KOPT-K1 (cell line): ENCODE data around the gene SMAGP.
"Not testable (repeated sequence)": the region's sequence is repeated elsewhere in the genome, so short reads cannot be mapped to it uniquely, and the experiment has no call there.

Source experiments
- H3K27ac ChIP-seq: fragments of 200-600 bp; sonication (generic); 2 replicates; pipeline ENCODE4 v1.5.1; 2016; ENCODE audit warnings: antibody characterized with exemption, mild to moderate bottlenecking, low read depth, low read length; ENCODE audit not compliant: poor library complexity, severe bottlenecking
- H3K36me3 ChIP-seq: fragments of 200-600 bp; sonication (generic); 2 replicates; pipeline ENCODE4 v1.5.1; 2017; ENCODE audit warnings: antibody characterized with exemption, mild to moderate bottlenecking, low read length, moderate library complexity; ENCODE audit not compliant: insufficient read depth
- H3K9me3 ChIP-seq: fragments of 200-600 bp; sonication (generic); 2 replicates; pipeline ENCODE4 v1.5.1; 2017; ENCODE audit warnings: antibody characterized with exemption, low read length, mild to moderate bottlenecking; ENCODE audit not compliant: insufficient read depth, poor library complexity, severe bottlenecking

Gene SMAGP

DNA sequence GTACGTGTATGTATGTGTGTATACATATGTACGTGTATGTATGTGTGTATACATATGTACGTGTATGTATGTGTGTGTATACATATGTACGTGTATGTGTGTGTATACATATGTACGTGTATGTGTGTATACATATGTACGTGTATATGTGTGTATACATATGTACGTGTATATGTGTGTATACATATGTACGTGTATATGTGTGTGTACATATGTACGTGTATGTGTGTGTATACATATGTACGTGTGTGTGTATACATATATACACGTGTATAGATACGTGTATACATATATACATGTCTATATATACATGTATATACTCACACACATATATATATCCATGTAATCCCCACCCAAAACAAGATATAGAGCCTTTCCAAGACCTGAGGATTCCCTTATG is 50.4 kb downstream of the SMAGP start:
- not testable (repeated sequence) for H3K36me3 ChIP-seq, H3K27ac ChIP-seq, H3K9me3 ChIP-seq

GRCh38 chr12:51219322-51219721 is 50.9 kb downstream of the SMAGP start:
- no peak overlapping the region for H3K27ac ChIP-seq
- H3K9me3 ChIP-seq: no peaks in the 10 kb centered on the region
- no peaks in the 10 kb centered on the region for H3K36me3 ChIP-seq

DNA sequence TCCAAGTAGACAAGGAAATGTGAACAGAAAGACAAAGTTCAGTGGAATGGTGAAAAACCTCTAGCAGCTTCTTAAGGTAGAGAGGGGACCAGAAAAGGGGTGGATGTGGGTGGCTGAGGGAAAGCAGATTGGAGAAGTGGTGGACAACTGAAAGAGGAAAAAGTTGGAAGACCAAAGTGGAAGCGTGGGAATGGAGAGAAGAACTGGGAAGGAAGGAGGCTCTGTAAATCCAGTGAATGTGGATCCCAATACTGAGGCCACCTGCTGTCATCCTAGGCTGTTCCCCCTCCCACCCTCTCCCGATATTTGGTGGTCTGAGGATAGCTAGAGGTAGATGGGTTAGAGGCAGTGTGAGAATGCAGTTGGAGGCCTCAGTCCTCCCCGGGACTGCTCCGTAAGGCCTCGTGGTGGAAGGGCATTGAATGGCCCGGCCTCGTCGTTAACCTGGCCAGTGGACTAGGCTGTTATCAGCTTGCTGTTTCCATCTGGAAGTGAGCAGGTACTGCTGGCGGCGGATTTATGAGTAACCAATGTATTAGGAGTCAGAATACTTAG is 51.5 kb downstream of the SMAGP start:
- Histone ChIP-seq H3K27ac (peak overlapping the region; percentile 63), H3K36me3 (no peaks in the 10 kb centered on the region), H3K9me3 (no peaks in the 10 kb centered on the region)

DNA sequence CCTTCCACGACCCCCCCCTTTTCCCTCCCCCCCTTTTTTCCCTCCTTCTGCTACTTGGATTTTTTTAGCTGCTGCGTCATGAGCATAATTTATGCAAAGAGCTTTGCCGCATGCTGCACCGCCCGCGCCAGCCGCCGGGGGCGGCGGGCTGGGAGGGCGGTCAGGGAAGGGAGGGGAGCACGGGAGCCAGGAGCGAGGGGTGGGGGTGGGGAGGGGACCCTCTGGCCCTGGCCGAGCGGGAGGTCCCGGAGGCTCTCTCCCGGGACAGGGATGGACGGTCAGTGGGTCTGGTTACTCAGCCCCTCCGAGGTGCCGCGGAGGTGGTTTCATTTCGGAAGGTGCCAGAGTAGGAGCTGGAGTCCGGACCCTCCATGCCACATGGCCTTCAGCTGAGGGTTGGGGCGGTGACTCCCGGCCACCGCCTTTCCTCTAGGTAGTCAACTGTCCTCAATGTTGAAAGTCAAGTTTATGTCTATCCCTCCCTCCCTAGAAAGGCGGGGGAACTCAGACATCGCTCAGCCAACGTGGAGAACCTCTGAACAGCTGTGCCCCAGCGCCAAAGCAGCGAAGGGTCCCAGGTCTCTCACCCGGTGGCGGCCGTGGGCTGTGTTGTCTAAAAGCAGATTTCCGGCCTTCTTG is 52.1 kb downstream of the SMAGP start, which contains the start of gene POU6F1:
Gene POU6F1, minus strand, starts transcription at position 95 of the 639 bp plus-strand sequence. CDS start 11,226 bp downstream, outside the sequence.
- Histone ChIP-seq H3K27ac (peak within 1 kb of the TSS; percentile 63), H3K36me3 (no peaks in the 10 kb centered on the region), H3K9me3 (no peaks in the 10 kb centered on the region)

GRCh38 chr12:51217133-51217967 is 52.9 kb downstream of the SMAGP start:
- Histone ChIP-seq H3K36me3 (no peaks in the 10 kb centered on the region), H3K27ac (peak overlapping the region; percentile 63), H3K9me3 (no peaks in the 10 kb centered on the region)

- H3K9me3 ChIP-seq: no peaks in the 10 kb centered on the region
- no peak overlapping the region for H3K27ac ChIP-seq
- no peaks in the 10 kb centered on the region for H3K36me3 ChIP-seq
Measured at GRCh38 chr12:51216642-51217041, 53.6 kb downstream of the SMAGP start.

GRCh38 chr12:51214895-51215294 is 55.3 kb downstream of the SMAGP start:
- Histone ChIP-seq H3K9me3 (no peaks in the 10 kb centered on the region), H3K27ac (no peak overlapping the region), H3K36me3 (no peaks in the 10 kb centered on the region)

GRCh38 chr12:51210690-51211395 is 59.4 kb downstream of the SMAGP start:
- Histone ChIP-seq H3K9me3 (no peaks in the 10 kb centered on the region), H3K27ac (no peak overlapping the region), H3K36me3 (no peaks in the 10 kb centered on the region)

- no peak overlapping the region for H3K27ac ChIP-seq
- no peaks in the 10 kb centered on the region for H3K9me3 ChIP-seq
- no peaks in the 10 kb centered on the region for H3K36me3 ChIP-seq
Measured at GRCh38 chr12:51209259-51209658, 61.0 kb downstream of the SMAGP start.

- Histone ChIP-seq H3K9me3 (no peaks in the 10 kb centered on the region), H3K36me3 (no peaks in the 10 kb centered on the region), H3K27ac (no peak overlapping the region)
Measured at GRCh38 chr12:51208016-51208660, 62.1 kb downstream of the SMAGP start.

- Histone ChIP-seq H3K9me3 (no peaks in the 10 kb centered on the region), H3K36me3 (no peaks in the 10 kb centered on the region), H3K27ac (no peak overlapping the region)
Measured at GRCh38 chr12:51205350-51205749, 64.9 kb downstream of the SMAGP start.

DNA sequence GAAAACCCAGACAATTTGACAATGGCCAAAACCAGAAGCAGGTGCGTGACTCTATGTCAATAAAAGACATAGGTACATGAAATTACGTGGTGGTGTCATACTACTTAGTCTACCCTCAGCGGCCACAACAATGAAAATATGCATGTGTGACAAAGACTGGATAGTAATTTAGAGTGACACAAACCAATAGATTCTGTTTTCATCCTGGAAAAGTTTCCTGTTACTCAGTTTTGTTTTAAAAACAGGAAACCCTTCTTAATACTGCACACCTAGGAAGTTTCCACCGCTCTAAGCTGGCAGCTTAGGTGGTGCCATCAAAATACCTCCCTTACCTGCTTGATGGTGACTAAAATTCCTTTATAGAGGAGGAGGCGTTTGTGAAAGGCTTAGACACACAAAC is 67.5 kb downstream of the SMAGP start:
- Histone ChIP-seq H3K27ac (no peak overlapping the region), H3K36me3 (no peaks in the 10 kb centered on the region), H3K9me3 (no peaks in the 10 kb centered on the region)

- no peaks in the 10 kb centered on the region for H3K36me3 ChIP-seq
- H3K27ac ChIP-seq: no peak overlapping the region
- H3K9me3 ChIP-seq: no peaks in the 10 kb centered on the region
Measured at GRCh38 chr12:51200806-51201205, 69.4 kb downstream of the SMAGP start.

DNA sequence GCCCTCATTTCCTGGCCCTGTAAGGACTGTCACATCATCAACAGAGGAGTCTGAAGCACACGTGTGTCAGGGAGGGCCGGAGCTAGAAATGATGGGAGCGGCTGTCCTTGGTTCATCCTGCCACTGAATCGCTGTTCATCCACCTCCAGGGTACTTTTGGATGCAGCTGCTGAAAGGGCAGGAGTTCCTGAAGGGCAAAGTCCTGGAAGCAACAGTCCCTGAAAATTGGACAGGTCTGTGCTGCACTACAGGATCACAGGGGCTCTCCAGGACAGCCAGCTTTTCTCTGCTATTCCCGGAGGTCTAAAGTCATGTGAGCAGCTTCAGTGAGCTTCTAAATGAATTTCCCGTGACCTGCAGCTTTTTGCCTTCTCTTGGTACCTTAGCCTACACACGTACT is 70.1 kb downstream of the SMAGP start:
- Histone ChIP-seq H3K9me3 (no peaks in the 10 kb centered on the region), H3K36me3 (no peaks in the 10 kb centered on the region), H3K27ac (no peak overlapping the region)
